ENCODE measurements around the gene FBXL15. TPM values are rescaled to one million over a fixed set of nuclear protein-coding genes. Genes with fewer than 3 reads are reported as not detected.

FBXL15 gene
- total and polyA plus RNA-seq, 10 donors: 16.7 to 28.7 (median 23.0) TPM

DNA sequence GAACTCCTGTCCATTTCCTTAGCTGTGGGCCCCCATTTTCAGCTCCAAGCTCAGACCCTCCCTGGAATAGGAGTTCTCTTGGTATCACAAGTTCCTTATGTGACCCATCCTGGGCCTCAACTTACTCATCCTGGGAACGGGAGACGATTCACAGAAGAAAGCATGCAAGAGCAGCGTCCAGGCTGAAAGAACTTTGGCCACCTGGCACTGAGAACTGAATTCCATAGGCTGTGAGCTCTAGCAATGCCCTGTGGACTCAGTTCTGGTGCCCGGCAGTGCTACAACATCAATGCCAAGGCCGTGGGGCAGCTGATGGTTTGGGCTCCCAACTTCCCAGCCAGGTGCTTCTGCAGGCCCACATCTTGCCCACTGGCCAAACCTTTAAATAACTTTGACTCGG, 15.7 kb downstream of the FBXL15 start:
- H3K27ac ChIP-seq: peak overlapping the region in 3 of 8 donors; percentile 78 to 93 (median 87)
- no peaks in the 10 kb centered on the region for H3K36me3 ChIP-seq
- TF ChIP-seq POLR2A (IDR thresholded peaks at IDR 0.05) (no peak), POLR2AphosphoS5 (IDR thresholded peaks at IDR 0.05) (no peak)
- TF ChIP-seq, protein P1, sequence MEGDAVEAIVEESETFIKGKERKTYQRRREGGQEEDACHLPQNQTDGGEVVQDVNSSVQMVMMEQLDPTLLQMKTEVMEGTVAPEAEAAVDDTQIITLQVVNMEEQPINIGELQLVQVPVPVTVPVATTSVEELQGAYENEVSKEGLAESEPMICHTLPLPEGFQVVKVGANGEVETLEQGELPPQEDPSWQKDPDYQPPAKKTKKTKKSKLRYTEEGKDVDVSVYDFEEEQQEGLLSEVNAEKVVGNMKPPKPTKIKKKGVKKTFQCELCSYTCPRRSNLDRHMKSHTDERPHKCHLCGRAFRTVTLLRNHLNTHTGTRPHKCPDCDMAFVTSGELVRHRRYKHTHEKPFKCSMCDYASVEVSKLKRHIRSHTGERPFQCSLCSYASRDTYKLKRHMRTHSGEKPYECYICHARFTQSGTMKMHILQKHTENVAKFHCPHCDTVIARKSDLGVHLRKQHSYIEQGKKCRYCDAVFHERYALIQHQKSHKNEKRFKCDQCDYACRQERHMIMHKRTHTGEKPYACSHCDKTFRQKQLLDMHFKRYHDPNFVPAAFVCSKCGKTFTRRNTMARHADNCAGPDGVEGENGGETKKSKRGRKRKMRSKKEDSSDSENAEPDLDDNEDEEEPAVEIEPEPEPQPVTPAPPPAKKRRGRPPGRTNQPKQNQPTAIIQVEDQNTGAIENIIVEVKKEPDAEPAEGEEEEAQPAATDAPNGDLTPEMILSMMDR (IDR thresholded peaks at IDR 0.05 in 8 of 11, conservative IDR thresholded peaks at IDR 0.05 in 3 of 11): no peak
- WGBS, 5 donors: 60 to 83% (median 62%) methylated on average over 5 to 6 of the region's 6 CpGs
- no peak for DNase-seq
- H3K27me3 ChIP-seq (replicated peaks in 1 of 7): peaks cover 0 to 9% (median 0%) of the 10 kb centered on the region in 7 donors
- no peaks in the 10 kb centered on the region for H3K9me3 ChIP-seq
- H3K4me1 ChIP-seq: peaks cover 18 to 55% (median 45%) of the 10 kb centered on the region in 6 donors
- intact Hi-C loops (cut with DNase I; ENCODE audit: low total_unique reads): no loop called here
- peak overlapping the region in 3 of 8 donors; percentile 14 to 60 (median 34) for H3K4me3 ChIP-seq

DNA sequence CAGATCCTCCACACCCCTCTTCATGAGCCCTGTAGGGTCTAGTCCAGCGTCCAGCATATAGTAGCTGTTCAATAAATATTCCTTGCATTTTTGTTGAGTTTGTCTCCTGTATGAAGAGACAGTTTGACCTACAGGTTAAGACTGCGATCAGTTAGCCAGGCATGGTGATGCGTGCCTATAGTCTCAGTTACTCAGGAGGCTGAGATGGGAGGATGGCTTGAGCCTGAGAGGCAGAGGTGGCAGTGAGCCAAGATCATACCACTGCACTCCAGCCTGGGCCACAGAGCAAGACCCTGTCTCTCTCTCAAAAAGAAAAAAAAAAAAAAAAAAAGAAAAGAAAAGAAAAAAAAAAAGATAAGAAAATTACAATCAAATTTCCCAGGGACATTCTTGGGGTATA, 16.9 kb downstream of the FBXL15 start:
- Histone ChIP-seq H3K27ac (no peak overlapping the region), H3K4me1 (peaks cover 11 to 45% (median 35%) of the 10 kb centered on the region in 6 donors), H3K9me3 (no peaks in the 10 kb centered on the region), H3K36me3 (no peaks in the 10 kb centered on the region), H3K27me3 (replicated peaks in 1 of 7) (peaks cover 0 to 9% (median 0%) of the 10 kb centered on the region in 7 donors), H3K4me3 (no peak overlapping the region)
- no peak for DNase-seq
- TF ChIP-seq POLR2AphosphoS5 (IDR thresholded peaks at IDR 0.05) (no peak), POLR2A (IDR thresholded peaks at IDR 0.05) (no peak)
- TF ChIP-seq, protein P1 (IDR thresholded peaks at IDR 0.05 in 8 of 11, conservative IDR thresholded peaks at IDR 0.05 in 3 of 11): no peak
- 93 to 96% (median 95%) methylated on average over 3 of the region's 3 CpGs for WGBS, 5 donors
- intact Hi-C loops (cut with DNase I; ENCODE audit: low total_unique reads): no loop called here

DNA sequence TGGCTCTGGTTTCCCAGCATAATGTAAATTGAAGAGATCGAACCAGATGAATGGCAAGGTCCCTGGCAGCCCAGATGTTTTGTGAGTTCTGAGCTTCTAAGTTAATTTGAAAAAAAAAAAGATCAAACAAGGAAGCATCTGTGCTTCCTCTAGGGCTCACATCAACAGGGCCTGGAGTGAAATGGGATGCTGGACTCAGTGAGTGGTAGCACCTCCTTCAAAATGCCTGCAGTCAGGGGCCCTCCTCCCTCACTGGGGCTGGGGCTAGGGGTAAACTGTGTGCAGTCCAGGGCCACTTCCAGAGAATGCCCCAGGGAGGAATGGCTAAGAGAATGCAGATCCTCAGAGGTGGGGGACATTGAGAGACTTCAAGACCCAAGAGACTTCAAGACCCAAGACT, 17.7 kb downstream of the FBXL15 start:
- 31 to 56% (median 35%) methylated on average over 1 of the region's 1 CpG for WGBS, 5 donors
- no peaks in the 10 kb centered on the region for H3K36me3 ChIP-seq
- H3K27ac ChIP-seq: no peak overlapping the region
- no peak overlapping the region for H3K4me3 ChIP-seq
- intact Hi-C loops (cut with DNase I; ENCODE audit: low total_unique reads): no loop called here
- TF ChIP-seq, protein P1 (IDR thresholded peaks at IDR 0.05 in 8 of 11, conservative IDR thresholded peaks at IDR 0.05 in 3 of 11): no peak
- H3K4me1 ChIP-seq: peaks cover 8 to 37% (median 28%) of the 10 kb centered on the region in 6 donors
- no peaks in the 10 kb centered on the region for H3K9me3 ChIP-seq
- H3K27me3 ChIP-seq (replicated peaks in 1 of 7): peaks cover 0 to 9% (median 0%) of the 10 kb centered on the region in 7 donors
- no peak for DNase-seq

DNA sequence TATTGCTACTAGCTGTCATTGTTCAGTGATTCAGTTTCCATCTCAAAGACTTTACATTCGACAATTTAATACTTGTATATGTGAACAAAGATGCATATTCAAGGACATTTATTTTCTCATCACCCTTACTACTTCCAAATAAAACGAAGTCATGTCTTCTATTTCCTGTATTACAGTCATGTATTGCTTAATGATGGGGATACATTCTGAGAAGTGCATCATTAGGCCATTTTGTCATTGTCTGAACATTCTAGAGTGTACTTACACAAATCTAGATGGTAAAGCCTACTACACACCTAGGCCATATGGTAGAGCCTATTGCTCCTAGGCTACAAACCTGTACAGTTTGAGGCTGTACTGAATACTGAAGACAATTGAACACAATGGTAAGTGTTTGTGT, 24.2 kb downstream of the FBXL15 start:
- H3K27me3 ChIP-seq (replicated peaks in 1 of 7): no peaks in the 10 kb centered on the region
- TF ChIP-seq POLR2A (IDR thresholded peaks at IDR 0.05) (no peak), POLR2AphosphoS5 (IDR thresholded peaks at IDR 0.05) (no peak)
- TF ChIP-seq, protein P1 (IDR thresholded peaks at IDR 0.05 in 8 of 11, conservative IDR thresholded peaks at IDR 0.05 in 3 of 11): no peak
- no peaks in the 10 kb centered on the region for H3K9me3 ChIP-seq
- no peaks in the 10 kb centered on the region for H3K36me3 ChIP-seq
- H3K4me3 ChIP-seq: no peak overlapping the region
- H3K27ac ChIP-seq: no peak overlapping the region
- peaks cover 0 to 9% (median 6%) of the 10 kb centered on the region in 6 donors for H3K4me1 ChIP-seq
- 63 to 80% (median 64%) methylated on average over 2 of the region's 2 CpGs for WGBS, 5 donors
- intact Hi-C loops (cut with DNase I; ENCODE audit: low total_unique reads): no loop called here
- DNase-seq: no peak
